Subcutaneous adipose tissue (tissue), 4 donors: Measurements from ENCODE around the gene DPF3. TPM values are rescaled to one million over a fixed set of nuclear protein-coding genes. Genes with fewer than 3 reads are reported as not detected.

ENCODE experiments used
- CTCF ChIP-seq: fragments of 450-650 bp; IDR thresholded peaks from one replicate; pipeline ENCODE4 v1.5.1; 2016; ENCODE audit warnings: low read depth, mild to moderate bottlenecking, control low read depth, antibody characterized with exemption, moderate library complexity
- total RNA-seq, 4 donors: library from RNA; depleted of rRNA; stranded (reverse); fragments of >200 nt; gene quantifications; one replicate each; pipeline ENCODE4 v1.1.0, GENCODE V29; 2016

Gene DPF3
- total RNA-seq, 4 donors from 2014 or later: 0.33 to 6.8 TPM; not detected in 2

- no peak for TF ChIP-seq CTCF
These were observed 9.5 kb downstream of the DPF3 start for GRCh38 chr14:72884386-72884785.

- no peak for TF ChIP-seq CTCF
These were observed 9.9 kb downstream of the DPF3 start for GRCh38 chr14:72883961-72884360.

GRCh38 chr14:72883109-72883508 lies 10.8 kb downstream of the DPF3 start:
- no peak for TF ChIP-seq CTCF

GRCh38 chr14:72882463-72882862 lies 11.4 kb downstream of the DPF3 start:
- no peak for TF ChIP-seq CTCF

GRCh38 chr14:72882047-72882446 lies 11.9 kb downstream of the DPF3 start:
- no peak for TF ChIP-seq CTCF

GRCh38 chr14:72881543-72881942 lies 12.4 kb downstream of the DPF3 start:
- TF ChIP-seq CTCF: no peak

- no peak for TF ChIP-seq CTCF
These were observed 13.1 kb downstream of the DPF3 start for GRCh38 chr14:72880820-72881219.

GRCh38 chr14:72880164-72880563 lies 13.7 kb downstream of the DPF3 start:
- TF ChIP-seq CTCF: no peak
